Bronchial epithelial cell (primary cell): ENCODE data around the gene SGPL1. TPM values are rescaled to one million over a fixed set of nuclear protein-coding genes. Genes with fewer than 3 reads are reported as not detected.

Experiments
- DNase-seq: peaks from one replicate; pipeline ENCODE4 v3.0.0-alpha.2; 2010; ENCODE audit warnings: low read depth
- FAIRE-seq: peaks from 2 replicates; lab custom pipeline; 2011; peaks lifted over from hg19 to GRCh38; lab: Jason Lieb, UNC
- H3K27me3 ChIP-seq: 2 replicates; pipeline ENCODE4 v1.5.1; 2011; ENCODE audit warnings: low read length; ENCODE audit not compliant: control insufficient read depth, insufficient read depth
- H3K36me3 ChIP-seq: 2 replicates; pipeline ENCODE4 v1.5.1; 2011; ENCODE audit warnings: low read length; ENCODE audit not compliant: control insufficient read depth, insufficient read depth
- H3K4me3 ChIP-seq: 2 replicates; pipeline ENCODE4 v1.5.1; 2011; ENCODE audit warnings: mild to moderate bottlenecking, low read depth, low read length, control low read depth
- total RNA-seq: library from RNA; depleted of rRNA; stranded (reverse); fragments of >200 nt; gene quantifications from 2 replicates; pipeline ENCODE4 v1.2.1, GENCODE V29; 2014
- TF ChIP-seq, protein P1 (sequence below): IDR thresholded peaks from 2 replicates; pipeline ENCODE4 v1.5.1; 2011; ENCODE audit warnings: mild to moderate bottlenecking, moderate library complexity, low read length, control low read depth, inconsistent platforms; ENCODE audit not compliant: insufficient read depth, severe bottlenecking

The SGPL1 gene
- total RNA-seq, 1 donor from 2014 or later, result 82.9 TPM

DNA sequence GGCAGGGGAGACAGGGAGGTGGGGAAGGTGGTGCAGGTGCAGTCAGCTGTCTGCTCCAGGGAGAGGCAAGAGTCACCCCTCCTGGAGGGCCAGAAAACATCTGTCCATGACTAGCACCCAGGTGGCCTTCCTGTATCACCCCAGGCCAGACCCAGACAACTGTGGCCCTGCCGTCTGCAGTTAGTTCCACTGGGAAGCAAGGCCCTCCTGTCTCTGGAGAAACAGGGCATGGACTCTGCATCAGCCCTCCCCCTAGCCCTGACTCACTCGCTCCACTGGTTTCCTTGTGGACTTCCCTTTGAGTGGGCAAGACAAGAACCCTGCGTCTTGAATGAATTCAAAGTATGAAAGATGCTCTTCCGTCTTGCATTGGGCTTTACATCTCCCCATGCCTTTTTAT, 43.1 kb upstream of the SGPL1 start:
- DNase-seq (no peak), FAIRE-seq (no peak)
- Histone ChIP-seq H3K36me3 (no peaks in the 10 kb centered on the region), H3K4me3 (no peak overlapping the region), H3K27me3 (no peaks in the 10 kb centered on the region)
- TF ChIP-seq, protein P1, sequence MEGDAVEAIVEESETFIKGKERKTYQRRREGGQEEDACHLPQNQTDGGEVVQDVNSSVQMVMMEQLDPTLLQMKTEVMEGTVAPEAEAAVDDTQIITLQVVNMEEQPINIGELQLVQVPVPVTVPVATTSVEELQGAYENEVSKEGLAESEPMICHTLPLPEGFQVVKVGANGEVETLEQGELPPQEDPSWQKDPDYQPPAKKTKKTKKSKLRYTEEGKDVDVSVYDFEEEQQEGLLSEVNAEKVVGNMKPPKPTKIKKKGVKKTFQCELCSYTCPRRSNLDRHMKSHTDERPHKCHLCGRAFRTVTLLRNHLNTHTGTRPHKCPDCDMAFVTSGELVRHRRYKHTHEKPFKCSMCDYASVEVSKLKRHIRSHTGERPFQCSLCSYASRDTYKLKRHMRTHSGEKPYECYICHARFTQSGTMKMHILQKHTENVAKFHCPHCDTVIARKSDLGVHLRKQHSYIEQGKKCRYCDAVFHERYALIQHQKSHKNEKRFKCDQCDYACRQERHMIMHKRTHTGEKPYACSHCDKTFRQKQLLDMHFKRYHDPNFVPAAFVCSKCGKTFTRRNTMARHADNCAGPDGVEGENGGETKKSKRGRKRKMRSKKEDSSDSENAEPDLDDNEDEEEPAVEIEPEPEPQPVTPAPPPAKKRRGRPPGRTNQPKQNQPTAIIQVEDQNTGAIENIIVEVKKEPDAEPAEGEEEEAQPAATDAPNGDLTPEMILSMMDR, result no peak

DNA sequence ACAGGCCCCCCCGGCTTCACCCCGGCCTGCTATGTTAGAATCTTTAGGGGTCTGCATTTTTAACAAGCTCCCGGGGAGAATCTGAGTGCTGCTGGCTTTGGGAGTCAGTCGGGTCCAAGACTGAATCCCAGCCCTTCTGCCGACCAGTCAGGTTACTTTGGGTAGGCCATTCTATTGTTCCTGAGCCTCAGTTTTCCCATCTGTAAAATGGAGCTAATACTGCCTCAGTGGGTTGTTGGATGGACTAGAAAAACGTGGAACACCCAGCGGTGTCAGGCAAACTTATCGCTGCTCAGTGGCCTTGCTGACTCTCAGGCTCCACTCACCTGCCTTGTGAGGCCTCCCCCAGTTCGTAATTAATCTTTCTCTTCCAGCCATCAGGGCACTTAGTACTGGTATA, 42.3 kb upstream of the SGPL1 start:
- no peak for DNase-seq
- TF ChIP-seq, protein P1, result no peak
- FAIRE-seq, result no peak
- Histone ChIP-seq H3K27me3 (no peaks in the 10 kb centered on the region), H3K4me3 (no peak overlapping the region), H3K36me3 (no peaks in the 10 kb centered on the region)

DNA sequence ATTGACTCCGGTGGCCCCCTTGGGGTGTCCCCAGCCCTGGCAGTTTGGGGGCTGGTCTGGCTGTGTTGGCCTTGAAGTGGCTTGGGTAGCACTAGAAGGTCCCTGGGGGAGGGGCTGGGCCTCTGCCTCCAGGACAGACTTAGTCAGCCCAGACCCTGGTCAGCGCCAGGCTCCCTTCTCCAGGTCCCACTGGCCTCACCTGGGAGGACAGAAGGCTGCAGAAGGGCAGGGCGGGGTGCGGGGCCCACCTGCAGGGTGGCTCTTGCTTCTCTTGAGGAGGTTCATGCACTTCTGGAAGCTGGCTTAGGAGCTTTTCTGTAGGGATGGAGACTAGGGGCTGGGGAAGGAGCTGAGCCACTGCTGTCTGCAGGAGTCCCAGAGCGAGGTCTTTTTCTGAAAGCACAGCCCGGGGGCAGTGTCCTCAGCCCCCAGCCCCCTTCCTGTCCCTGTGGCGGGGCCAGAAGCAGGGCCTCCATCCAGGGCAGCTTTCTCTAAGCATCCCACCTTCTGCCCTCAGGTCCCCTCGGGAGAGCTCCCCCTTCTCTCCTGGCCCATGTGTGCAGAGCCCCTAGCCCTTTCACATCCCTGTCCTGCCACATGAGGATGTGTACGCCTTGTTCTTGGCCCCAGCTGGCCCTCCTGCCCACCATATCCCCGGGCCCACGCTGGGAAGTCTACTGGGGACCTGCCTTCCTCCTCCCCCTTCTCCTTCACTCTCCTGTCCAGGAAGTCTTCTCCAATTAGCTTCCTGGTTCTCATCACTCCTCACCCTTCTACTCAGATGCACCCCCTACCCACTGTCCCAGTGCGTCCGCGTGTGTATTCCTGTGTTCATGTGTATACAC, 41.6 kb upstream of the SGPL1 start:
- DNase-seq (no peak), FAIRE-seq (no peak)
- TF ChIP-seq, protein P1, result no peak
- Histone ChIP-seq H3K36me3 (no peaks in the 10 kb centered on the region), H3K27me3 (no peaks in the 10 kb centered on the region), H3K4me3 (no peak overlapping the region)

DNA sequence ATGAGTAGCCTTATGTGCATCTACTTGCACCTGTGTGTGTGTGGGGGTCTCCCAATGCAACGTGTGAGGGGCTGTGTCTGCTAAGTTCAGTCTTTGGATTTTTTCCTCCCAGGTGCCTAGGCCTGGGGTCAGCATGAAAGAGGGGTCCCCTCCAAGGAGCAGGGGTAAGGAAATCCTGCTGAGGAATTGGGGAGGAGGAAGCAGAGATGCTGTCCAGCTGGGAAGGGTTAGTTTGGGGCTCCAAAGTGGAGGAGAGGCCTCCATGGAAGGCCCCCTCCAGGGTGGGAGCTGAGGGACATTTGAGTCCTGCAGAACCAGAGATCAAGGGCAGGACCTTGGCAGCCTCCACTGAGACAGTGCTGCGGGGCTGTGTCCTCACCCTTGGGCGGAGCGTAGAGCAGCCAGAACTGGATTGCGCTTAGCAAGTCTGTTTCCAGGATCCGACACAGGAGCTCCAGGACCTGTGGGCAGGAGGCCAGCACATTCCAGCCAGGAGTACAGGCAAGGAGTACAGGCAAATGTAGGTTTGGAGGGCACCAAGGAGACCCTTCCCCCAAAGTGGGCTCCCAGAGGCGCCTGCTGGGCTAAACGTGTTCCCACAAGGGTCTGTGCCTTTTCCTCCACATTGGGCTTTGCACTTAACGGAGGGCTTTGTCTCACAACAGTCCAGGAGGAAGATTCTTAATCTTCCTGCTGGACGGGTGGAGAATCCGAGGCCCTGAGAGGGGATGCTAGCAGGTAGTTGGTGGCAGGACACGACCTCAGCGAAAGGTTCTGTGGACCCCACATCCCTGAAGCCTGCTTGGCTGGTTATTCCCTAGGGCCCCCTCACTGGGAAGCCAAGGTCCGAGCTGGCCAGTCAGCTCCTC, 40.7 kb upstream of the SGPL1 start:
- H3K36me3 ChIP-seq, result no peaks in the 10 kb centered on the region
- H3K27me3 ChIP-seq, result no peaks in the 10 kb centered on the region
- TF ChIP-seq, protein P1, result no peak
- peak; percentile 30 for DNase-seq
- no peak overlapping the region for H3K4me3 ChIP-seq
- no peak for FAIRE-seq

DNA sequence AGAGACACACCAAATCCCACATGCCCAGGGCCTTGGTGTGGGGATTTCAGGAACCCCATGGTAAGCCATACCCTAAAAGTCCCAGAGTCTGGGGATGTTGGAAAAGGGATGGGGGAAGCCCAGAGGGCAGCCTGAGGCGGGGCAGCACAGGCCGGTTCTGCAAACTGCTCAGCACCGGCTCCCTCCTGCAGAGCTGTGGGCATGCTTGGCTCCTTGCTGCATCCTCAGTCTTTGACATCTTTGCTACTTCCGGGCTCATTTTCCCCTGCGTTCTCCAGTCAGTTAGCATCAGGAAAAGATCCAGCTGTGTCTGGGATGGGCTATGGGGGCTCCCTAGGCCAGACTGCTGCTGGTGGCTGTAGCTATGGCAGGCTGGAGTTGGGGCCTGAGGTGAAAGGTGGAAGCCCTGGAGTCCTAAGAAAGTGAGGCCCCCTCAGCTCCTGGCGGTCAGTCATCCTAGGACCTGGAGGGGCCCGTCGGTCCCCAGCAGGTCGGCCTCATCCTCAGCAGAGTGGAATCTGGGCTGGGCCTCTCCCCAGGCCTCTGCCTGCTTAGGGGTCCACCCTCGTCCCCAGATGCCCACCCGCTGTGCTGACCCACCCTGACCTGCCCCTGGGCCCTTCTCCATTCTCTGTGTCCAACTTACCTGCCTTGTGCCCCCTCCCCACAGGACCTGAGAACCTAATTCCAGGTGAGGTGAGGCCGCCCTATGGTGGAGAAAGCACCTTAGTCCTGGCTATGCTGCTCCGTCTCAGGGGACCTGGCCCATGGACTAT, 39.9 kb upstream of the SGPL1 start:
- Histone ChIP-seq H3K36me3 (no peaks in the 10 kb centered on the region), H3K4me3 (no peak overlapping the region), H3K27me3 (no peaks in the 10 kb centered on the region)
- TF ChIP-seq, protein P1, result no peak
- no peak for FAIRE-seq
- DNase-seq, result no peak
